OCI-LY7 (cell line): ENCODE measurements around the gene ANKRD10.

ENCODE experiments used
- CTCF ChIP-seq: fragments of 200-600 bp; sonication (generic); conservative IDR thresholded peaks from 2 replicates; pipeline ENCODE4 v1.5.1; 2014; ENCODE audit warnings: mild to moderate bottlenecking, antibody characterized with exemption, low read length, moderate library complexity, mixed read lengths
- EZH2phosphoT487 ChIP-seq: fragments of 200-600 bp; sonication (generic); IDR thresholded peaks from 2 replicates; pipeline ENCODE4 v1.6.1; 2018; ENCODE audit warnings: low read depth, borderline replicate concordance, mild to moderate bottlenecking, mixed run types, antibody characterized with exemption, low read length, moderate library complexity, mixed read lengths

DNA sequence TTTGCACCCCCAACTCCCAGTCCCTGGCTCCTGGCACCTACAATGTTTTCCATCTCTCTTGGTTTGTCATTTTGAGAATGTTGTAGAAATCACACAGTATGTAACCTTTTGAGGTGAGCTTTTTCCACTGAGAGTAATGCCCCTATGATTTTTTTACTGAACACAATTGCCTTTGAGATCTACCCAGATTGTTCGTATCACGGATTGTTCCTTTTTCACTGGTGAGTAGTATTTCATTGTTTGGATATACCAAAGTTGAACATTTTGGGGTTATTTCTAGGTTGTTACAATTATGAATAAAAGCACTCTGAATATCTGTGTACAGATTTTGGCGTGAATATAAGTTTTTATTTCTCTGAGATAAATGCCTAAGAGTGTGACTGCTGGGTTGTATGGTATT is 17.7 kb upstream of the ANKRD10 start:
- TF ChIP-seq CTCF (no peak), EZH2phosphoT487 (no peak)
